NCI-H2107 treated with DMSO at 0.1 percent for 48 hours (cell line): Measurements from ENCODE around the gene PLCH1.

ENCODE experiments used
- DNase-seq: peaks from one replicate; lab custom pipeline; 2025; ENCODE audit not compliant: unreplicated experiment; lab: John Stamatoyannopoulos, UW

PLCH1 gene

DNA sequence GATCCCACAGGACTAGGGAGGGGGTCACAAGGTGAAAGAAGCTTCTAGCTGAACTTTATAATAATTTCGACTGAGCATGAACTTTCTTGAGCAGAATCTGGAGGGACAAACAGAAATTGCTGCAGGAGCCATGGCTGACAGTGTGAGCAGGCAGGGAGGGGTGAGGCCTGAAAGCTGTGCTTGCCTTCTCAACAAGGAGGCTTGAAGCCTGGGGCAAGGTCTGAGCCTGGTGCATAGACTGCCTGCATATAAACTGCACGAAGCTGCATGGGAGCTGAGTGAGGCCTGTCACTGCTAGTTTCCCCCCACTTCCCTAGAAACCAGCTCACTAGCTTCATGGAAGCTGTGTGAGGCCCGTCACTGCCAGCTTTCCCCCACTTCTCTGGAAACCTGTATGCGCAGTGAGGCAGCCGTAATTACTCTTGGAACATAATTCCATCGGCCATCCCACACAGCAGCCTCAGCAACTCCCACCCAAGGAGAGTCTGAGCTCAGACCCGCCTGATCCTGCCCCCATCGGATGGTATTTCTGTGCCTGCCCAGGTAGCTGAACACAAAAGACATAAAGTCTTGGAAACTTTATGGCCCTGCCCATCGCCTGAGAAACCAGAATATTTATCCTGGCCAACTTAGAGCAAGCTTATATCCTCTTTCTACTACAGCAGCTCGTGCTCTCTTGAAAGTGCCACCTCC is 136.5 kb downstream of the PLCH1 start:
- DNase-seq: no peak

- no peak for DNase-seq
Measured at GRCh38 chr3:155607761-155608160, 137.1 kb downstream of the PLCH1 start.

DNA sequence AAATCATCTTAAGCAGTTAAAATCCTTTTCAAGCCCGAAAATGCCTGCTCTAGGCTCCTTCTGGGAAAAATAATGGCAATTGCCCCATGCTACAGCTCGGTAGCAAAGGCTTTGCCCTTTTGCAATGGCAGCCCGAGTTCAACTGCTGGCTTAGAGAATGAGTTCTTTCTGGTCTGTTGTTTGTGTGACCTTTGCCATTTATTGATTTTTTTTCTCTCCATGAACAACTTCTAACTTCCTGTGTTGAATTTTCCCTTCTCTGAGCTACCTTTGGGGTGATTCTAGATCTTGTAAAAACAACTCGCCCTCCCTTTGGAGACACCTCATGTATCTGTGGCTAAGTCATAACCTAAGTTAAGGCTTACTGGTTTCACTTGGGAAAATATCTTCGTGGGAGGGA is 139.3 kb downstream of the PLCH1 start:
- DNase-seq: no peak

GRCh38 chr3:155604967-155605366 is 139.9 kb downstream of the PLCH1 start:
- no peak for DNase-seq

GRCh38 chr3:155604126-155604525 is 140.7 kb downstream of the PLCH1 start:
- DNase-seq: no peak

GRCh38 chr3:155603302-155603701 is 141.6 kb downstream of the PLCH1 start:
- no peak for DNase-seq

GRCh38 chr3:155602307-155602706 is 142.6 kb downstream of the PLCH1 start:
- no peak for DNase-seq

GRCh38 chr3:155598671-155599070 is 146.2 kb downstream of the PLCH1 start:
- no peak for DNase-seq

GRCh38 chr3:155596615-155597014 is 148.3 kb downstream of the PLCH1 start:
- DNase-seq: no peak

DNA sequence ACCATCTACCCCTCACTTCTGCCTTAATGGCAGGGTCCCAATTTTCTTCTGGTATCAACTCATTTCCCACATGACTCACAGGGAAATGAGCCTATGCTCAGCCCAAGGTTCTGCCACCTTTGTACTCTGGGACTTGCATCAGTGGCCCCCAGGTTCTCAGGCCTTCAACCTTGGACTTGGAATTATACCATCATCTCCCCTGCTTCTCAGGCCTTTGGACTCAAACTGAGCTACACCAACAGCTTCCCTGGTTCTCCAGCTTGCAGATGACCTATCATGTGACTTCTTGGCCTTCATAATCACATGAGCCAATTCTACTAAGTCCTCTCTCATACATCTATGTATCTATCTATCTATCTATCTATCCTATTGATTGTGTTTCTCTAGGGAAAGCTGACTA is 149.5 kb downstream of the PLCH1 start:
- DNase-seq: no peak

- no peak for DNase-seq
Measured at GRCh38 chr3:155594526-155595187, 150.2 kb downstream of the PLCH1 start.

- DNase-seq: no peak
Measured at GRCh38 chr3:155587581-155587980, 157.3 kb downstream of the PLCH1 start.

GRCh38 chr3:155585384-155585783 is 159.5 kb downstream of the PLCH1 start:
- no peak for DNase-seq

DNA sequence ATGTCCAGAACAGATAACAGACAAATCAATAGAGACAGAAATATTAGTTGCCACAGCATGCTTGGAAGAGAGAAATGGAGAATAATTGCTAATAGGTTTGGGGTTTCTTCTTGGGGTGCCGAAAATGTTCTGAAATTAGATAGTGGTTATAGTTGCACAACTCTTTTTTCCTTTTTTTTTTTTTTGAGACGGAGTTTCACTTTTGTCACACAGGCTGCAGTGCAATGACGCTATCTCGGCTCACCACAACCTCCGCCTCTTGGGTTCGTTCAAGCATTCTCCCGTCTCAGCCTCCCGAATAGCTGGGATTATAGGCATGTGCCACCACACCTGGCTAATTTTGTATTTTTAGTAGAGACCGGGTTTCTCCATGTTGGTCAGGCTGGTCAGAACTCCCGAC is 163.3 kb downstream of the PLCH1 start:
- DNase-seq: no peak

GRCh38 chr3:155572085-155572484 is 172.8 kb downstream of the PLCH1 start:
- no peak for DNase-seq

DNA sequence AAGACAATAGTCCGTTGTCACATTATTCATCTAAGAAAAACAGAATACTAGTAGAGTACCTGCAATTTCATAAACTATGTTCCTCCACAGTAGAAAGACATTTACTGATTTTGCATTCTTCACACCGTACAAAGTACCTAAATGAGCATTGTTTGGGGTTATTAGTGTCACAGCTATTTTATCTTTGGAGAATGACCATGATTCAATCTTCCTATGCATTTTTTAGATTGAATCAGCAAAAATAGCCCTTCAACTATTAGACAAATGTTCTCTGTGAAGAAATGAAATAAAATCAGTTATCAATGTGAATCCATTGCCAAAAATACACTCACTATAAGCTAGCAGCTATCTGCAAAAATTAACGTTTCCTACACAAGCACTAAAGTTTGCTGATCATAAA is 176.6 kb downstream of the PLCH1 start:
- DNase-seq: no peak

- no peak for DNase-seq
Measured at GRCh38 chr3:155560594-155560993, 184.3 kb downstream of the PLCH1 start.

DNA sequence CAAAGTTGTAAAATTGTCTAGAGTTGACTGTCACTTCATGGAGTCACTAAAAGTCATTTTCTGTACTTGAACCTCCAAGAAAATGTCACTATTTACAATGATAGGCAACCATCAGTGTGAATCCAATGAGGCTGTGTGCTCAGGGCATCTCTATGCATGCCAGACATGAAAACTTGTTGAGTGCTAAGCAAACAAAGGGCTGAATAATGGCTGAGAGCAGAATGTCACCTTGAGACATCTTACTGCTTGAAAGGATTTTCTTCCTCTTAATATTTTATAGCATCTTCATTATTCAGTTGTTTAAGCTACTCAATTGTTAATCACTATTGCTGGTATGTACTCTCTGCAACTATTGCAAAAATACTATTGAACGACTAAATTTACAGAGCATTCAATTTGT is 184.7 kb downstream of the PLCH1 start:
- DNase-seq: no peak

DNA sequence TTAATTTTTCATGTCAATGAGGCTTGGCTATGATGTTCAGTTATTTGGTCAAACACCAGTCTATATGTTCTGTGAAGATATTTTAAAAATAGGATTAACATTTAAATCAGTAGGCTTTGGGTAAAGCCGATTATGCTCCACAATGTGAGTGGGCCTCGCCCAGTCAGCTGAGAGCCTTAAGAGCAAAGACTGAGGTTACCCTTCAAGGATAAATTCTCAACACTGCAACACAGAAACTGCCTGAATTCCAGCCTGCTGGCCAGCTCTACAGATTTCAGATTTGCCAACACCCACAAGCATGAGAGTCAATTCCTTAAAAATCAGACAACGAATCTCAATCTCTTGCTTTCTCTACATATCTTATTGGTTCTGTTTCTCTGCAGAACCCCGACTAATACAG is 188.3 kb downstream of the PLCH1 start:
- DNase-seq: no peak

DNA sequence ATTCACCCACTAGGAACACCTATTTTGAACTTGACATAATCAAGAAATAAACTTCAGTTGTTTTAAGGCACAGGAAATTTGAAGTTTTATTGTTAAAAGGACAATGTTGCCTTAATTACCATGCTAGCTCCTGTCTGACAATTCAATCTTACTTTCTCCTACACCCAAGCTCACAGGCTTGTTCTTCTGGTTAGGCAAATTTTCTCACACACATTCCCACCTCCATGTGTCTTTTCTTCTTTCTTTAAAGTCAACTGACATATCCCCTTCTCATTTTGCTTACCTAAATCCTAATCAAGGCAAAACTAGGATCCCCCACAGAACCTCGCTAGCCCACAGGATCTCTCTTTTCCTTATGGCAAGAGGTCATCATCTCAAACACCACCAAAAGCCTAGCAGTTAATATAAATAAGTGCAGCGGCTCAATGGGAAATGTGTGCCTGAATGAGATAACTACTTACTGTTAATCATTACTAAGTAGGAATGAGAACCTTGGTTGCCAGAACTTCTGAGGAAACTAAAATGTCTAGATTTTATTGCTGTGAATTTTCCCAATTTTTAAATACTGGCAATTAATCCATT is 189.3 kb downstream of the PLCH1 start:
- DNase-seq: no peak

DNA sequence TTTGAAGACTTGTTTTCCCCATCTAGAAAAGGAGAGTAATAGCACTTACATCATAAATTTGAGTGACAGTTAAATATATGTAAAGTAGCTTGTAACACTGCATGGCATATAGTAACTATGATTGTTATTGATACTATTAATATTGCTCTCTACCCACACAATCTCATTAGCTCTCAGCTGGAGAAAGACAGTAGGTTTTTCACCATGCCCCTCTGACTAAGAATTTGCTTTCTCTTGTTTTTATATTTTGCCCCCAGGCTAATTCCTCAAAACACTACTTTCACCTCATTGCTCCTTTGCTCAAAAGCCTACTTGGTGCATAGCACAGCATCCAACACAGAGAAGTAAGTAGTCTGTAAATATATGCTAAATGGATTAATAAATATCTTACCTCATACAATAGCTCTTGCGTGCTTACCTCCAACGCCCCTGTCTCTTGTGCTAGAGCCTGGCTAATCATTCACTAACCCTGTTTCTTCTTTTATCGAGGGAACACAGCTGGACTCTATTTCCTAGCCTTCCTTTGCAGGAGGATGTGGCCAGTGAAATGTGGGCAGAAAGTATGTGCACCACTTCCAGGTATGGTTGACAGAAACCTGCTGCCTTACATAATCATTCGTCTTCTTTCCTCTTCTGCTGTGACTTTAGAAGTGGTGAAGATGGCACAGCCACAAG is 190.0 kb downstream of the PLCH1 start:
- DNase-seq: no peak

DNA sequence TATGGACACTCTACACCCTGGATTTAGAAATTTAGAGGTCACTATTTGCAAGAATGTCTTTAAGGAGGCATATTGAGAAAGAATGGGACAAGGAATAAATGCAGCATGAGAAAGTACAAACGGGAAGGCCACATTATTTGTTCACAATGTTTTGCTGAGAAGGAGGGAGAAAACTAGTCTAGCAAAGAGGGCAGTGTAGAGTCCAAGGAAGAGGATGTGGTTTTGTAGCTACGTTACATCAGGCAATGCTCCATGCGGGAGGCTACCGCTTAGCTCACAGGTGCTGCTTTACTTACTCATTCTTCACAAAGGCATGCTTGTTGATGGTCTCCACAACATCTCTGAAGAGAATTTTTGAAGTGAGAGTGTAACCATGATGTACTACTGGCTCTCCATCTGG is 191.1 kb downstream of the PLCH1 start:
- no peak for DNase-seq
